HAP-1 (cell line): ENCODE data around the gene TUBB.
"Not testable (repeated sequence)": the region's sequence is repeated elsewhere in the genome, so short reads cannot be mapped to it uniquely, and the experiment has no call there.

Source experiments
- DNase-seq, 2 experiments: peaks; one replicate each; pipeline ENCODE4 v3.0.0-alpha.2; 2016 to 2020; ENCODE audit warnings: low spot score in 2 of 2
- H3K27me3 ChIP-seq: fragments of 250-450 bp; sonication (Bioruptor Pico); 2 replicates; pipeline ENCODE4 v1.5.1; 2020; ENCODE audit warnings: low read depth, mild to moderate bottlenecking, moderate library complexity
- H3K36me3 ChIP-seq: fragments of 250-450 bp; sonication (Bioruptor Pico); replicated peaks from 2 replicates; pipeline ENCODE4 v1.5.1; 2020; ENCODE audit warnings: mild to moderate bottlenecking
- H3K4me1 ChIP-seq: fragments of 250-450 bp; sonication (Bioruptor Pico); 2 replicates; pipeline ENCODE4 v1.5.1; 2020; ENCODE audit warnings: mild to moderate bottlenecking
- H3K4me3 ChIP-seq: fragments of 250-450 bp; sonication (Bioruptor Pico); 2 replicates; pipeline ENCODE4 v1.5.1; 2020; ENCODE audit warnings: mild to moderate bottlenecking, moderate library complexity
- H3K9me3 ChIP-seq: fragments of 250-450 bp; sonication (Bioruptor Pico); 2 replicates; pipeline ENCODE4 v1.5.1; 2020; ENCODE audit warnings: mild to moderate bottlenecking, moderate library complexity
- in situ Hi-C: fragments of 300-500 bp; cut with MboI; formaldehyde crosslinking; loops from 3 replicates; pipeline ENCODE4 v1.14.3; 2020; ENCODE audit warnings: low sequenced_read_pairs, inconsistent platforms, mixed read lengths

TUBB gene

DNA sequence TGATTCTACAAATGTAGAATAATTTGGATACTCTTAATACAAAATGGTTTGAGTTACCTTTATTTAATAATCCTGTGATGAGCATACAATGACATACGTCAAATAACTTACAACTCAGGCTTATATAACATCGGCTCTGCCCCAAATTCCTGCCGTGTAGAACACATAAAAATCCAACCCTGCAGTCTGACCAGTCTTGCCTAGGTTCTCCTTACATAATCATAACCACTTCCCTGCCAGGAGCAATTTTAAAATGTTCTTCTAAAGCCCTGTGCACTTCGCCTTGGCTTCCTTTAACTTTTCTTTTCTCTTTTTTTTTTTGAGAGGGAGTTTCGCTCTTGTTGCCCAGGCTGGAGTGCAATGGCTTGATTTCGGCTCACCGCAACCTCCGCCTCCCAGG is 40.4 kb downstream of the TUBB start:
- Histone ChIP-seq H3K36me3 (no peaks in the 10 kb centered on the region), H3K9me3 (no peaks in the 10 kb centered on the region), H3K4me1 (peaks cover 30% of the 10 kb centered on the region), H3K27me3 (no peaks in the 10 kb centered on the region), H3K4me3 (no peak overlapping the region)
- in situ Hi-C loops, result no loop called here
- DNase-seq, result no peak

DNA sequence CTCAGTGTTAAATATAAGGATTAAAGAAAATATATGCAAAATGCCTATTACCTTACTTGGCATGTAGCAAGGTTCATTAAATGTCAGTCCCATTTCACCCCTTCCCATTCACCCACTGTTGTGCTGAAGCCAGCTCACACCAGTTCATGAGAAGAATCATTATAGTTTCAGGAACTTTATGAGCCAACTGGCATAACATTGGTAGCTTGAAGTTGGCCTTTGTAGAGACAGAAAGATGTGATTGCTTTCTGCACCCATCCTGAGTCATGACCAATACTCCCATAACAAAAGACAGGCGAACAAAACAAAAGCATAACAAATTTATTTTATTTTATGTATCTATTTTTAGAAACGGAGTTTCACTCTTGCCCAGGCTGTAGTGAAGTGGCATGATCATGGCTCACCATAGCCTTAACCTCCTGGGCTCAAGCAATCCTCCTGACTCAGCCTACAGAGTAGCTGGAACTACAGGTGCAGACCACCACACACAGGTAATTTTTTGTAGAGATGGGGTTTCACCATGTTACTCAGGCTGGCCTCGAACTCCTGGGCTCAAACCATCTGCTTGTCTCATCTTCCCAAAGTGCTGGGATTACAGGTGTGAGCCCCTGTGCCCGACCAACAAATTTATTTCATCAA is 41.8 kb downstream of the TUBB start:
- in situ Hi-C loops, result no loop called here
- Histone ChIP-seq H3K4me1 (peaks cover 32% of the 10 kb centered on the region), H3K36me3 (no peaks in the 10 kb centered on the region), H3K4me3 (no peak overlapping the region), H3K9me3 (no peaks in the 10 kb centered on the region), H3K27me3 (no peaks in the 10 kb centered on the region)
- DNase-seq, result no peak

DNA sequence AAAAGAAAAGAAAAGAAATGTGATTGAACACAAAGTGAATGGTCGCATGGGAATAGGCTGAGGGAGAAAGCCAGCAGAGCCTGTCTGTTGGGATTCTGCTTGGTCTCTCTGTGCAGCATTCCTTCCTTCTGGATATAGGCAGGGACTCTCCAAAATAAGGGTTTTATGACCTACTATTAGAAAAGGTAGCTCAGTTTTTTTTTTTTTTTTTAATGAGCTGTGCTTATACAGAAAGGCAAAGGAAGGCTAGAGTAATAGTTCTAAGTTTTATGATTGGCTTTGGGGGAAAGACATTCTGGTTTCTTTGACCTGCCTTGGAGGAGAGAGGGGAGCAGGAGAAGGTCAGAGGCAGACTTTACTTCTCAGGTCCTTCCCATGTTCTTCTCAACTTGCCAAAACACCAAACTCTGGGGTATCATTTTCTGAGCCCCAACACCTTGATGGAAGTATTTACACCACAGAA is 43.0 kb downstream of the TUBB start:
- Histone ChIP-seq H3K4me1 (peaks cover 32% of the 10 kb centered on the region), H3K4me3 (no peak overlapping the region), H3K27me3 (no peaks in the 10 kb centered on the region), H3K36me3 (no peaks in the 10 kb centered on the region), H3K9me3 (no peaks in the 10 kb centered on the region)
- in situ Hi-C loops, result no loop called here
- no peak for DNase-seq

DNA sequence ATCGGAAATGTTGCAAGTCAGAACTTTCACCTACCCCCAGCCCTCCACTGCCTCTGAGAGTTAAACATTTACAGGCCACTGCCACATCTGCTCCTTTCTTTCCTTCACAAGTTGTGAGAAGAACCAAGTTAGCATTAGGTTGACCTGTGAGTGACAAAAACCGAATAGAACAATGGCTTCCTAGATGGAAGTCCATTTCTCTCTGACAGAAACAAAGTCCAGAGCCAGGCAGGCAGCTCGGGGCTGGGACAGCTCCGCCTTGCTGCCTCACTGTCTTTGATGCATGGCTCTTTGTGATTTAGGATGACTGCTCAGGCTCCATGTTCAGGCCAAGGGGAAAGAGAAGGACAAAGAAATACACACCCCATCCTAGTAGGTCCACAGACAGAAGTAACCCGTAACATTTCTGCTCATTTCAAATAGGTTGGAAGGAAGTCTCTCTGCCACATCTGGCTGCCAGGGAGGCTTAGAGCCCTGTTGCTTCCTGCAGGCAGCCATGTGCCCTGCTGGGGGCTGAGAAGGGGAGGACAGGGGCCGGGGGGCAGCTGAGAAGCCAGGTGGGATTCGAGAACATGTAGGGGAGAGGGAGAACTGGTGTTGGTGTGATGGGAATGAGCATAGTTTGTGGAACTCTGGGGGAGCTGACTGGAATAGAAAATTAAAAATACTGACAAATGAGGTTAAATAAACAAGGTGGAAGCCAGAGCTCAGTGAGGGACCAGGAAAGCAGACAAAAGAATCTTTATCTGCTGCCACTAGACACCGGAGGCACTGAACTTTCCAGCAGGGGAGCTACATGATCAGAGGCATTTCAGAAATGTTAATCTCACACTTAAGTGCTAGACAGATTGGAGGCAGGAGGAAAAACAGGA is 43.7 kb downstream of the TUBB start:
- Histone ChIP-seq H3K4me1 (peaks cover 28% of the 10 kb centered on the region), H3K36me3 (no peaks in the 10 kb centered on the region), H3K4me3 (peak overlapping the region; percentile 12), H3K9me3 (no peaks in the 10 kb centered on the region), H3K27me3 (no peaks in the 10 kb centered on the region)
- DNase-seq, result peak; percentile 65 to 86
- in situ Hi-C loops, result no loop called here

DNA sequence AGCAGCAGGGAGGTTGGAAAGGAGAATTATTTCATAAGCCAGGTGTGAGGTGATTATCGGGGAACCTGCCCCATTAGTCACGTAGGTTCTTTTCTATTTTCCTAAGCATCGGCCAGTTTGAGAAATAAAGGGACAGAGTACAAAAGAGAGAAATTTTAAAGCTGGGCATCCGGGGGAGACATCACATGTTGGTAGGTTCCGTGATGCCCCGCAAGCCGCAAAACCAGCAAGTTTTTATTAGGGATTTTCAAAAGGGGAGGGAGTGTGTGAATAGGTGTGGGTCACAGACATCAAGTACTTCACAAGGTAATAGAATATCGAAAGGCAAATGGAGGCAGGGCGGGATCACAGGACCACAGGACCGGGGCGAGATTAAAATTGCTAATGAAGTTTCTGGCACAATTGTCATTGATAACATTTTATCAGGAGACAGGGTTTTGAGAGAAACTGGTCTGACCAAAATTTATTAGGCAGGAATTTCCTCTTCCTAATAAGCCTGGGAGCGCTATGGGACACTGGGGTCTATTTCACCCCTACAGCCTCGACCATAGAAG is 44.4 kb downstream of the TUBB start:
- DNase-seq, in situ Hi-C loops, H3K27me3 ChIP-seq, H3K9me3 ChIP-seq, H3K36me3 ChIP-seq: not testable (repeated sequence)
- H3K4me1 ChIP-seq, result peaks cover 30% of the 10 kb centered on the region
- H3K4me3 ChIP-seq, result peak overlapping the region; percentile 12

DNA sequence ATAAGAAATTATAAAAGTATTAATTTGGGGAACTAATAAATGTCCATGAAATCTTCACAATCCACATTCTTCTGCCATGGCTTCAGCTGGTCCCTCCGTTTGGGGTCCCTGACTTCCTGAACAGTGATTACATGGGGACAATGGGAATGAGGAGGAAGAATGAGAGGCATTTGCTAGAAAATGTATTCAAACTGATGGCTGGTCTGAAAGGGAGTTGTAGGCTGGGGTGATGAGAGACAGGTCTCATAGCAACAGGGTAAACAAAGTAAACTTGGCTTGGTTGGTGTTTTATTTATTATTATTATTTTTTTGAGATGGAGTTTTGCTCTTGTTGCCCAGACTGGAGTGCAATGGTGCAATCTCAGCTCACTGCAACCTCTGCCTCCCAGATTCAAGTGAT is 45.3 kb downstream of the TUBB start:
- peaks cover 34% of the 10 kb centered on the region for H3K4me1 ChIP-seq
- DNase-seq, H3K4me3 ChIP-seq, H3K9me3 ChIP-seq, H3K36me3 ChIP-seq, H3K27me3 ChIP-seq, in situ Hi-C loops: not testable (repeated sequence)

DNA sequence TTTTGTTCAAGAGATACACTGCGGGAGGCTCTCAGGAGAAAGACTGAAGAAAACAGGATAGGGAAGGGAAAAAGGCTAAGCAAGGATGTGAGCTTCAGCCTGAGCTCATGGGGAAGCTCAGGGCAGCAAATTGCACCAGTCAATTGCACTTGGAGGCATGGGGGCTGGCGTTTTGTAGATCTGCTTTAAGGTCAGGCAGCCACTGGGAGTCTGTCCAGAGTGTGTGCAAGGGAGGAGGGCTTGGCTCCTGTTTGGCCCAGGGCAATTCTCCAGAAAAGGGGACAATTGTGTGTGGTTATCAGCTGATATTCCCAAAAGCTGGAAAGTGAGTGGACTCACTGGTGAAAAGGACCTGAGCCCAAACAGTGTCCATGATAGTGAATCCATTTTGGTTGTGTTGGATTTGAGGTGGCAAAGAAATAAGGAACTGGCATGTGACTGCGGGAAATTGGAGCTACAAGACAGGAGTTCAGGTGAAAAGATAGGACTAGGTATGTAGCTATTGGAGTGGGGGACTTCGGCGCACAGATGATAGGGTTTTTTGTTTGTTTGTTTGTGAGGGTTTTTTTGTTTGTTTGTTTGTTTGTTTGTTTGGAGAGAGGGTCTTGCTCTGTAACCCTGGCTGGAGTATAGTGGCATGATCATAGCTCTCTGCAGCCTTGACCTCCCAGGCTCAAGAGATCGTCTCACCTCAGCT is 46.5 kb downstream of the TUBB start:
- in situ Hi-C loops, result no loop called here
- no peaks in the 10 kb centered on the region for H3K9me3 ChIP-seq
- H3K4me1 ChIP-seq, result peaks cover 34% of the 10 kb centered on the region
- H3K4me3 ChIP-seq, result no peak overlapping the region
- H3K27me3 ChIP-seq, result no peaks in the 10 kb centered on the region
- no peak for DNase-seq
- no peaks in the 10 kb centered on the region for H3K36me3 ChIP-seq

DNA sequence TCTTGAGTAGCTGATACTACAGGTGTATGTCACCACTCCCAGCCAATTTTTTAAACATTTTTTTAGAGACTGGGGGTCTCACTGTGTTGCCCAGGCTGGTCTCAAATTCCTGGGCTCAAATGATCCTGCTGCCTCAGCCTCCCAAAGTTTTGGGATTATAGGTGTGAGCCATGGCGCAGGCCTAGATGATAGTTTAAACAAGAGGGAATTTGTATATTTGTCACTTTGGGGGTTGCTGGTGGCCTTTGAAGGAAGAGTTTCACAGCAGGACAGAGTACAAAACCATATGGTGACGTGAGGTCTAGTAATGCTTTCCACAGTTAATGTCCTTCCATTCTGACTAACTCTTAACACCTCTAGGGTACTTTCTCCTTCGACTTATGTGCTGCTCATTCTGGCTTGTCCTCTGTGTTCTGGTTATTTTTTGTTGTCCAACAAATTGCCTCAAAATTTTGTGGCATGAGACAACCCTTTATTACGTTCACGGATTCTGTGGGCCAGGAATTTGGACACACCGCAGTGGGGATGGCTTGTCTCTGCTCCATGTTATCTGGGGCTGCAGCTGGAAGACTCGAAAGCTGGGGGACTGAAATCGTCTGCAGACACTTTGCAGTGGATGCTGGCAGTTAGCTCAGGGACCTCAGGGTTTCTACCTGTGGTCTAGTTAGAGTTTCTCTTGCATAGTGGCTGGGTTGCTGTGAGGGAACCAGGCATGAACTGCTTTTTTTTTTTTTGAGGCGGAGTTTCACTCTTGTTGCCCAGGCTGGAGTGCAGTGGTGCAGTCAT is 47.2 kb downstream of the TUBB start:
- peaks cover 34% of the 10 kb centered on the region for H3K4me1 ChIP-seq
- no peaks in the 10 kb centered on the region for H3K9me3 ChIP-seq
- no peaks in the 10 kb centered on the region for H3K27me3 ChIP-seq
- H3K36me3 ChIP-seq, result no peaks in the 10 kb centered on the region
- in situ Hi-C loops, result no loop called here
- no peak for DNase-seq
- no peak overlapping the region for H3K4me3 ChIP-seq

DNA sequence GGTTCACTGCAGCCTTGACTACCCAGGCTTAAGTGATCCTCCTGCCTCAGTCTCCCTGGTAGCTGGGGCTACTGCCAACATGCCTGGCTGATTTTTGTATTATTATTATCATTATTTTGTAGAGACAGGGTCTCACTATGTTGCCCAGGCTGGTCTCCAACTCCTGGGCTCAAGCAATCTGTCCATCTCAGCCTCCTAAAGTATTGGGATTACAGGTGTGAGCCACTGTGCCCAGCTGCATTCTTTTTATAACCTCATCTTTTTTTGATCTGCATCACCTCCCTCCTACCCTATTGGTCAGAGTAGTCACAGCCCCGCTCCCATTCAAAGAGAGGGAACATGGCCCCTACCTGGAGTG is 47.8 kb downstream of the TUBB start:
- Histone ChIP-seq H3K4me3 (no peak overlapping the region), H3K36me3 (no peaks in the 10 kb centered on the region), H3K4me1 (peaks cover 34% of the 10 kb centered on the region), H3K9me3 (no peaks in the 10 kb centered on the region), H3K27me3 (no peaks in the 10 kb centered on the region)
- in situ Hi-C loops, result no loop called here
- DNase-seq, result no peak

DNA sequence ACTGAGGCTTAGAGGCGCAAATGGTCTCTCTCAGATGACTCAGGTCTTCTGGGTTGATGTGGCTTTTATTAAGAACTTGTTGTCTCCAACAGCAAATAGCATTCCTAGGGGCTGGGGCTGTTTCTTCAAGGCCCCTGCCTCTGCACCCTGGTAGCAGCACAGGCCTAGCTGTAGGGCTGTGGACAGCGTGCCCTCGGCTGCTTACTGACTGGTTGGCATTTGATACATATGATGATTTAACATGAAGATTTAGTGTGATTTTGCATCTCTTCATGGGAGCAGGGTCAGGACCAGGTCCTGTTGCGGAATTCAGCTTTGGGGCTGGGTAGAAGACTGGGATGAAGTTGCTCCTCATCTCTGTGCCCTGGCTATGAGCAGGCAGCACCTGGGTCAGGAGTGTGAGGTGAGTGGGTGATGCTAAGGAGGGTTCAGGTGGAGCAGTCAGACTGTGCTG is 48.5 kb downstream of the TUBB start:
- in situ Hi-C loops, result no loop called here
- Histone ChIP-seq H3K27me3 (no peaks in the 10 kb centered on the region), H3K36me3 (no peaks in the 10 kb centered on the region), H3K9me3 (no peaks in the 10 kb centered on the region), H3K4me1 (peaks cover 32% of the 10 kb centered on the region), H3K4me3 (no peak overlapping the region)
- DNase-seq, result no peak

DNA sequence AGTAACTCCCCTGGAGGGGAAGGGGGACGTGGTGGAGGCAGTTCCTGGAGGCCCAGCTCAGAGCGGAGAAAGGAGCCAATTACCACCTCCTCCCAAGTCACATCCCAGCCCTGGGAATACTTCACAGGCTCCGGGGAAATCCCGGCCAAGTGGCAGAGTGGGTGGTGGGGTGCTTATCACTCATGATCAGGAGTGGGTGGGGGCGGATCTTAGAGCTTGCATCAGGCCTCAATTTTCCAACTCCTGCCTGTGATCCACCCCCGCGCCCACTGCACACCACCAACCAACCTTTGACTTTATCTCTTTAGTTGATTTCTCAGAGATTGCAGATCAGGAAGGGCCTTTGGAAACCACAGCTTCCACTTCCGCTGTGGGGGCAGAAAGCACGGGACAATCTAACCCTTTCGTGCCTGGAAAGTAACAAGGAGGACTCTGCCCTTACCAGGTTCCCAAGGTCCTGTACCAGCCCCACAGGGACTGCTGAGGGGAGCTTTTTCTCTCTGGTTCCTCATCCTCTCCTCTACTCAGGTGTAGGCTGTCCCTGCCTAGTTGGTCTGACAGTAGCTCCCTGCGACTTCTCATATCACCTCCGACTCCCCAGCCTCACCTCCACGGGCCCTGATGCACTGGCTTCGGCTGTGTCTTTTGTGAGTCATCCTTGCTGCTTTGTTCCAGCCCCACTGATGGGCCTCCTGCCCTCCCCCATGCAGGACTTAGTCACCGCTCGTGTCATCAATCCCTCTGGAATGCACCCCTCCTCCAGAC is 49.1 kb downstream of the TUBB start:
- Histone ChIP-seq H3K4me3 (no peak overlapping the region), H3K4me1 (peaks cover 26% of the 10 kb centered on the region), H3K9me3 (no peaks in the 10 kb centered on the region), H3K27me3 (no peaks in the 10 kb centered on the region), H3K36me3 (no peaks in the 10 kb centered on the region)
- DNase-seq, result peak; percentile 19 to 54
- in situ Hi-C loops, result no loop called here

DNA sequence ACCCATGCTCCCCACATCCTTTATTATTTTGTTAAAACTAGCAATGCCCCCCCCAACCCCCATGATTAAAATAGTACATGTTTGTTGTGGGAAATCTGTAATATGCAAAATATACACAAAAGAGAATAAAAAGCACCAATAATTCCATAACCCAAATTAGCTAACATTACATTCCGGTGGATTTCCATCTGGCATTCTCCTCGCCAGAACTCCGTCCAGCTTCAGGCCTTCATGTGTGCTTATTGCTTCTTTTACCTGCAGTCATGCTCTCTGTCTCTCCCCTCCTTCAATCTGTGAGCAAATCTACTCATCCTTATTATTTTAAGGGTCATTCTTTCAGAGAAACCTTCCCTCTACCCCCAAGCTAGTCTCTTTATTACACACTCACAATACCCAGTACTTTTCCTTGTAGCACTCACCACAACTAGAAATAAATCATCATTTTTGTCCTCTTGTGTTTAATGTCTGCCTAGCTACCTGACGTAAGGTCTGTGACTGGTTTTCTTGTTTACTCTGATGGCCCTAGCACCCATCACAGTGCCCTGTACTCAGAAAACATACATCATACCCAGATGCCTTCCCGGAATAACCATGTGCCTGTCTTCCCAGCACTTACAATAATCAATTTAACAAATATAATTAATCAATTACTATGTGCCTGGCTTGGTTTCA is 49.8 kb downstream of the TUBB start:
- no peak for DNase-seq
- in situ Hi-C loops, result no loop called here
- Histone ChIP-seq H3K27me3 (no peaks in the 10 kb centered on the region), H3K4me1 (peaks cover 19% of the 10 kb centered on the region), H3K4me3 (no peak overlapping the region), H3K9me3 (no peaks in the 10 kb centered on the region), H3K36me3 (no peaks in the 10 kb centered on the region)
